ENCODE data around the gene GREB1.
A peak's percentile ranks its signal among the peaks of the same experiment; 100 is the strongest.

Gene GREB1

GRCh38 chr2:11610624-11611242 is 76.9 kb downstream of the GREB1 start:
- no peak overlapping the region for H3K4me3 ChIP-seq (ENCODE audit: low read depth, low read length)
- TF ChIP-seq CTCF (conservative IDR thresholded peaks at IDR 0.05; ENCODE audit: low read depth, low read length) = no peak
- DNase-seq (ENCODE audit: low read depth) = no peak

GRCh38 chr2:11611251-11611650 is 77.4 kb downstream of the GREB1 start:
- TF ChIP-seq CTCF (conservative IDR thresholded peaks at IDR 0.05; ENCODE audit: low read depth, low read length) = no peak
- DNase-seq (ENCODE audit: low read depth) = no peak

GRCh38 chr2:11612553-11613215 is 78.8 kb downstream of the GREB1 start:
- no peak for TF ChIP-seq CTCF (conservative IDR thresholded peaks at IDR 0.05; ENCODE audit: low read depth, low read length)
- DNase-seq (ENCODE audit: low read depth) = no peak
- no peak overlapping the region for H3K4me3 ChIP-seq (ENCODE audit: low read depth, low read length)

More at GRCh38 chr2:11611251-11611650, 77.4 kb downstream of the GREB1 start:
- no peak overlapping the region for H3K4me3 ChIP-seq (ENCODE audit: low read depth, low read length)

GRCh38 chr2:11613297-11613696 is 79.5 kb downstream of the GREB1 start:
- no peak overlapping the region for H3K4me3 ChIP-seq (ENCODE audit: low read depth, low read length)
- no peak for TF ChIP-seq CTCF (conservative IDR thresholded peaks at IDR 0.05; ENCODE audit: low read depth, low read length)
- DNase-seq (ENCODE audit: low read depth) = no peak

- no peak for TF ChIP-seq CTCF (conservative IDR thresholded peaks at IDR 0.05; ENCODE audit: low read depth, low read length)
- DNase-seq (ENCODE audit: low read depth) = peak; percentile 6
- H3K4me3 ChIP-seq (ENCODE audit: low read depth, low read length) = no peak overlapping the region
These were observed 81.4 kb downstream of the GREB1 start for GRCh38 chr2:11615209-11615608.

GRCh38 chr2:11616097-11616687 is 82.3 kb downstream of the GREB1 start:
- H3K4me3 ChIP-seq (ENCODE audit: low read depth, low read length) = no peak overlapping the region
- DNase-seq (ENCODE audit: low read depth) = no peak
- TF ChIP-seq CTCF (conservative IDR thresholded peaks at IDR 0.05; ENCODE audit: low read depth, low read length) = no peak

Measured in choroid plexus epithelial cell (primary cell).